RWPE2 (cell line): ENCODE data around the gene NAGA.
"Not testable (repeated sequence)": the region's sequence is repeated elsewhere in the genome, so short reads cannot be mapped to it uniquely, and the experiment has no call there.

Experiments
- ATAC-seq: fragments of 200-7000 bp; cut with Tn5 transposase; 3 replicates; pipeline ENCODE4 v1.9.1; 2021; ENCODE audit warnings: low read depth
- DNase-seq: peaks from one replicate; pipeline ENCODE4 v3.0.0-alpha.2; 2020; ENCODE audit warnings: low spot score
- H3K27ac ChIP-seq: fragments of 450-650 bp; 2 replicates; pipeline ENCODE4 v1.5.1; 2017; ENCODE audit warnings: mild to moderate bottlenecking; ENCODE audit not compliant: poor library complexity, severe bottlenecking
- H3K27me3 ChIP-seq: fragments of 250-450 bp; sonication (Bioruptor Pico); 2 replicates; pipeline ENCODE4 v1.5.1; 2021; ENCODE audit warnings: mild to moderate bottlenecking, moderate library complexity; ENCODE audit not compliant: insufficient read depth, poor library complexity, severe bottlenecking
- H3K36me3 ChIP-seq: fragments of 250-450 bp; sonication (Bioruptor Pico); 2 replicates; pipeline ENCODE4 v1.5.1; 2020; ENCODE audit warnings: low read depth, mild to moderate bottlenecking, moderate library complexity
- H3K4me1 ChIP-seq: fragments of 250-450 bp; sonication (Bioruptor Pico); 2 replicates; pipeline ENCODE4 v1.5.1; 2021; ENCODE audit warnings: mild to moderate bottlenecking, moderate library complexity; ENCODE audit not compliant: insufficient read depth, poor library complexity, severe bottlenecking
- H3K4me3 ChIP-seq: fragments of 250-450 bp; sonication (Bioruptor Pico); 2 replicates; pipeline ENCODE4 v1.5.1; 2021; ENCODE audit warnings: mild to moderate bottlenecking, moderate library complexity; ENCODE audit not compliant: severe bottlenecking
- H3K9me3 ChIP-seq: fragments of 250-450 bp; sonication (Bioruptor Pico); 2 replicates; pipeline ENCODE4 v1.5.1; 2021; ENCODE audit warnings: mild to moderate bottlenecking, moderate library complexity; ENCODE audit not compliant: severe bottlenecking
- CTCF ChIP-seq: fragments of 450-650 bp; IDR thresholded peaks from one replicate; pipeline ENCODE4 v1.5.1; 2017; ENCODE audit warnings: mild to moderate bottlenecking, moderate library complexity; ENCODE audit not compliant: poor library complexity, severe bottlenecking

Gene NAGA

DNA sequence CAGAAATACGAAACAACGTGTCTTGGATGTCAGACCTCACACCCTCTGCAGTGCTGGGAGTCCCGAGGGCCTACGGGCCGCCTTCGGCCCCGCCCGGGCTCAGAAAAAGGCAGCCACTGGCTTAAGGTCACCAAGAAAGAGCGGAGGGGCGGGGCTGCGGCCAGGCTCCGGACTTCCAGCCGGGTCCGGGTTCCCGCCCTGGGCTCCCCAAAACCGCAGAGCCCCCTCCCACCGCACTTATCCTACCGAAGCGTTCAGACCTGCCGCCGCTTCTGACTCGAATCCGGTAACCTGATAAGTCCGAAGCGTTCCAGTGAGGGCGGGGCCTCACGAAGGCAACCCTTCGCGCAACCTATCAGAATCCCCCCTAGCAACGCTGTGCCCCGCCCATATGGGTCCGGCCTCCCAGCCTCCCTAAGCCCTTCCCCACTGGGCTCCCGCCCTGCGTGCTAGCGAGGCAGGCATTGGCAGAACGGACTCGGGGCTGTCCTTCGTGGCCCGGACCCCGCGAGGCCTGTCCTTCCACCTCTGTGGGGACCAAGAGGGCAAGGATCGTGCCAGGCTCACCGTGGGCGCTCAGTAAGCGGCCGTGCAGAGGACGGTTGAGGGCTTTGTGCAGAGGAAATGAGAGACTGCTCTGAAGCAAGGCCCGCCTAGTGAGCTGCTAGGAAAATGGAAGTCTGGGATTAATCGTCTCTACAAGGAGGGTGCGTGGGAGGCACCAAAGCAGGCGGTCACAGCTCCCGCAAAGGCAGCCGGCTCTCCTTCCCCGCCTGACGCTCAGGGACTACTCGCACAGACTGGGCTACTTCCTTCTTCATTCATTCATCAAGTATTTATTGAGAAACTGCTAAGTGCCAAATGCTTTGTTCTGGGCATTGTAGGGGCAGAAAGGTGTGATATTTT lies at the start of gene NAGA:
TSS of gene NAGA (minus strand) at position 296 of the 906 bp plus-strand sequence. CDS start 515 bp downstream, outside the sequence.
- DNase-seq (peak; percentile 96), ATAC-seq (peak; percentile 96)
- peaks cover 5% of the 10 kb centered on the region for H3K4me1 ChIP-seq
- no peaks in the 10 kb centered on the region for H3K9me3 ChIP-seq
- H3K4me3 ChIP-seq: peak within 1 kb of the TSS; percentile 57
- no peak for TF ChIP-seq CTCF
- H3K27ac ChIP-seq: peak within 1 kb of the TSS; percentile 39
- H3K36me3 ChIP-seq: peaks cover 3% of the 10 kb centered on the region
- no peaks in the 10 kb centered on the region for H3K27me3 ChIP-seq

- no peak for TF ChIP-seq CTCF
- no peaks in the 10 kb centered on the region for H3K4me1 ChIP-seq
- peaks cover 5% of the 10 kb centered on the region for H3K9me3 ChIP-seq
- ATAC-seq: no peak
- DNase-seq: no peak
- H3K27me3 ChIP-seq: no peaks in the 10 kb centered on the region
- no peak overlapping the region for H3K27ac ChIP-seq
- no peaks in the 10 kb centered on the region for H3K36me3 ChIP-seq
- no peak overlapping the region for H3K4me3 ChIP-seq
Measured at GRCh38 chr22:42116848-42117424, 46.3 kb upstream of the NAGA start.

GRCh38 chr22:42115420-42115830 lies 44.8 kb upstream of the NAGA start:
- not testable (repeated sequence) for DNase-seq, ATAC-seq, H3K4me3 ChIP-seq, H3K27me3 ChIP-seq, H3K36me3 ChIP-seq, H3K27ac ChIP-seq, H3K9me3 ChIP-seq, H3K4me1 ChIP-seq

GRCh38 chr22:42114721-42115120 lies 44.1 kb upstream of the NAGA start:
- Histone ChIP-seq H3K4me3 (no peak overlapping the region), H3K36me3 (no peaks in the 10 kb centered on the region), H3K9me3 (peaks cover 5% of the 10 kb centered on the region), H3K4me1 (no peaks in the 10 kb centered on the region), H3K27ac (no peak overlapping the region), H3K27me3 (no peaks in the 10 kb centered on the region)
- TF ChIP-seq CTCF: no peak
- DNase-seq: no peak
- no peak for ATAC-seq

GRCh38 chr22:42112793-42113192 lies 42.2 kb upstream of the NAGA start:
- DNase-seq, H3K4me3 ChIP-seq, H3K36me3 ChIP-seq, H3K4me1 ChIP-seq, H3K27ac ChIP-seq, H3K9me3 ChIP-seq, ATAC-seq, H3K27me3 ChIP-seq: not testable (repeated sequence)
